WTC11 (cell line): ENCODE data around the gene SRMS. TPM values are rescaled to one million over a fixed set of nuclear protein-coding genes. Genes with fewer than 3 reads are reported as not detected.

ENCODE experiments used
- ATAC-seq: fragments of 200-7000 bp; cut with Tn5 transposase; 2 replicates; pipeline ENCODE4 v1.10.0; 2021; ENCODE audit warnings: mild to moderate bottlenecking, moderate library complexity
- CTCF ChIA-PET: fragments of 300-600 bp; sonication (Branson Sonifier 250); formaldehyde crosslinking; loops from one replicate; lab custom pipeline; 2021; ENCODE audit warnings: antibody characterized with exemption; lab: Charles Lee
- POLR2A ChIA-PET: fragments of 350-600 bp; sonication (Branson Sonifier 250); formaldehyde crosslinking; loops from one replicate; lab custom pipeline; 2021; ENCODE audit warnings: antibody characterized with exemption; lab: Charles Lee
- DNase-seq: peaks from one replicate; pipeline ENCODE4 v3.0.0; 2021; ENCODE audit warnings: low spot score
- H3K27ac Mint-ChIP-seq: 2 replicates; pipeline ENCODE4 v1.8.0; 2021; ENCODE audit warnings: mixed read lengths
- H3K27me3 Mint-ChIP-seq: 2 replicates; pipeline ENCODE4 v1.8.0; 2021; ENCODE audit warnings: low read depth, mild to moderate bottlenecking, moderate library complexity, mixed read lengths
- H3K36me3 Mint-ChIP-seq: 2 replicates; pipeline ENCODE4 v1.8.0; 2021; ENCODE audit warnings: mixed read lengths
- H3K4me1 Mint-ChIP-seq: 2 replicates; pipeline ENCODE4 v1.8.0; 2022; ENCODE audit warnings: mixed read lengths
- H3K4me3 Mint-ChIP-seq: 2 replicates; pipeline ENCODE4 v1.8.0; 2021; ENCODE audit warnings: mild to moderate bottlenecking, moderate library complexity, mixed read lengths
- H3K9me3 Mint-ChIP-seq: 2 replicates; pipeline ENCODE4 v1.8.0; 2021; ENCODE audit warnings: mixed read lengths
- CREB1 ChIP-seq: sonication (generic); formaldehyde crosslinking; IDR thresholded peaks from 2 replicates; pipeline ENCODE4 v1.8.0; 2023; ENCODE audit warnings: mild to moderate bottlenecking, missing genetic modification reagents
- CREM ChIP-seq: sonication (generic); formaldehyde crosslinking; IDR thresholded peaks from 2 replicates; pipeline ENCODE4 v1.8.1; 2022; ENCODE audit warnings: mild to moderate bottlenecking, missing genetic modification reagents, moderate library complexity
- EMX1 ChIP-seq: fragments of 250-450 bp; sonication (Bioruptor Pico); IDR thresholded peaks from 2 replicates; pipeline ENCODE4 v1.8.0; 2021; ENCODE audit warnings: mild to moderate bottlenecking
- IRF1 ChIP-seq: sonication (generic); formaldehyde crosslinking; IDR thresholded peaks from 2 replicates; pipeline ENCODE4 v1.8.0; 2023; ENCODE audit warnings: missing genetic modification reagents
- PREB ChIP-seq: sonication (generic); formaldehyde crosslinking; IDR thresholded peaks from 2 replicates; pipeline ENCODE4 v1.8.1; 2022; ENCODE audit warnings: mild to moderate bottlenecking, missing genetic modification reagents, moderate library complexity, borderline replicate concordance
- RORB ChIP-seq: fragments of 250-450 bp; sonication (Bioruptor Pico); IDR thresholded peaks from 2 replicates; pipeline ENCODE4 v1.9.0; 2021; ENCODE audit warnings: mild to moderate bottlenecking
- SP1 ChIP-seq: sonication (generic); formaldehyde crosslinking; conservative IDR thresholded peaks from 2 replicates; pipeline ENCODE4 v1.8.1; 2022; ENCODE audit warnings: missing genetic modification reagents
- STAT6 ChIP-seq: sonication (generic); formaldehyde crosslinking; conservative IDR thresholded peaks from 2 replicates; pipeline ENCODE4 v1.8.1; 2023; ENCODE audit warnings: mild to moderate bottlenecking, low read depth, missing genetic modification reagents, moderate library complexity
- TP53 ChIP-seq: sonication (generic); formaldehyde crosslinking; IDR thresholded peaks from 2 replicates; pipeline ENCODE4 v1.8.1; 2023; ENCODE audit warnings: mild to moderate bottlenecking, missing genetic modification reagents
- ZNF121 ChIP-seq: sonication (generic); formaldehyde crosslinking; IDR thresholded peaks from 2 replicates; pipeline ENCODE4 v1.8.0; 2023; ENCODE audit warnings: missing genetic modification reagents
- ZNF263 ChIP-seq: sonication (generic); formaldehyde crosslinking; IDR thresholded peaks from 2 replicates; pipeline ENCODE4 v1.8.1; 2022; ENCODE audit warnings: low read depth, mild to moderate bottlenecking, moderate library complexity, missing genetic modification reagents
- ZNF671 ChIP-seq: fragments of 250-450 bp; sonication (Bioruptor Pico); IDR thresholded peaks from 2 replicates; pipeline ENCODE4 v1.8.0; 2021; ENCODE audit warnings: mild to moderate bottlenecking
- total RNA-seq: library from RNA; stranded (reverse); gene quantifications from 3 replicates; pipeline ENCODE4 v1.2.3, GENCODE V29; 2021
- TF ChIP-seq, protein P1 (sequence below): sonication (generic); formaldehyde crosslinking; IDR thresholded peaks from 2 replicates; pipeline ENCODE4 v1.8.1; 2022; ENCODE audit warnings: low read depth, mild to moderate bottlenecking, moderate library complexity, missing genetic modification reagents, borderline replicate concordance
- TF ChIP-seq, protein P2 (sequence below): sonication (generic); formaldehyde crosslinking; IDR thresholded peaks from 2 replicates; pipeline ENCODE4 v1.8.0; 2023; ENCODE audit warnings: missing genetic modification reagents, mild to moderate bottlenecking, borderline replicate concordance
- TF ChIP-seq, protein P3 (sequence below): fragments of 250-450 bp; sonication (Bioruptor Pico); IDR thresholded peaks from 2 replicates; pipeline ENCODE4 v1.8.0; 2021; ENCODE audit warnings: mild to moderate bottlenecking
- TF ChIP-seq, protein P4 (sequence below): sonication (generic); formaldehyde crosslinking; IDR thresholded peaks from 2 replicates; pipeline ENCODE4 v1.8.1; 2022; ENCODE audit warnings: missing genetic modification reagents, borderline replicate concordance

Gene SRMS
- total RNA-seq, 1 experiment from 2014 or later = 0.26 TPM

- H3K27ac Mint-ChIP-seq = no peak overlapping the region
- ATAC-seq = no peak
- no peak overlapping the region for H3K4me3 Mint-ChIP-seq
- CTCF ChIA-PET = interaction anchor here (2.4 kb wide), 1 partner anchor 29 kb away, joined by 8 read pairs; no protein-coding TSS in a partner anchor
- H3K36me3 Mint-ChIP-seq = peaks cover 21% of the 10 kb centered on the region
- POLR2A ChIA-PET = no interaction called here
- no peak for DNase-seq
- 0 out of 2 replicates have a peak, but pooled peaks cover 2% of the 10 kb centered on the region for H3K4me1 Mint-ChIP-seq
- TF ChIP-seq, protein P1, sequence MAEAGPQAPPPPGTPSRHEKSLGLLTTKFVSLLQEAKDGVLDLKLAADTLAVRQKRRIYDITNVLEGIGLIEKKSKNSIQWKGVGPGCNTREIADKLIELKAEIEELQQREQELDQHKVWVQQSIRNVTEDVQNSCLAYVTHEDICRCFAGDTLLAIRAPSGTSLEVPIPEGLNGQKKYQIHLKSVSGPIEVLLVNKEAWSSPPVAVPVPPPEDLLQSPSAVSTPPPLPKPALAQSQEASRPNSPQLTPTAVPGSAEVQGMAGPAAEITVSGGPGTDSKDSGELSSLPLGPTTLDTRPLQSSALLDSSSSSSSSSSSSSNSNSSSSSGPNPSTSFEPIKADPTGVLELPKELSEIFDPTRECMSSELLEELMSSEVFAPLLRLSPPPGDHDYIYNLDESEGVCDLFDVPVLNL (CRISPR knock-in tag) = no peak
- no peak for TF ChIP-seq CREM
- no peak for TF ChIP-seq STAT6
- TF ChIP-seq ZNF671 (CRISPR knock-in tag) = no peak
- TF ChIP-seq ZNF121 = no peak
- no peak for TF ChIP-seq EMX1 (CRISPR knock-in tag)
- peaks cover 8% of the 10 kb centered on the region; the same call in 1 of the 2 replicates for H3K9me3 Mint-ChIP-seq
- H3K27me3 Mint-ChIP-seq = peaks cover 3% of the 10 kb centered on the region; the same call in 1 of the 2 replicates
Observed at GRCh38 chr20:63525971-63526370, 21.6 kb downstream of the SRMS start.

DNA sequence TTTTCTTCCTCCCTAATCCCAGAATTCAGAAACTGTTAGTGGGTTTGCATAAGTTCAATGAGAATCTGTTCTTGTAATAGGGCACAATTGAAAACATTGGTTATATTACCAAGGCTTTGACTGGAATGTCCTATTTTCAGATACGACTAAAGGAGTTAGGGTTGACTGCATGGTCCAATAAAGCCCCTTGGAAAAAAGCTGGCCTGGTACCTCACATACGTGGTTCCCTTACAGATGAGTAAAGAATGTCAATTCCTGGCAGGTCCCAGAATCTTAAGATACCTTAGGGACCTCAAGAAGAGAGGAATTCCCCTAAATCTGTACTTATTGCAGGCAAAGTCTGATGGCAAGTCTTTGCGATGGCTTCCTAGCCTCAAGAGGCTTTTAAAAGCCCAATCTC is 22.4 kb downstream of the SRMS start:
- H3K36me3 Mint-ChIP-seq = peaks cover 21% of the 10 kb centered on the region
- TF ChIP-seq TP53 (CRISPR knock-in tag) = no peak
- TF ChIP-seq, protein P2, sequence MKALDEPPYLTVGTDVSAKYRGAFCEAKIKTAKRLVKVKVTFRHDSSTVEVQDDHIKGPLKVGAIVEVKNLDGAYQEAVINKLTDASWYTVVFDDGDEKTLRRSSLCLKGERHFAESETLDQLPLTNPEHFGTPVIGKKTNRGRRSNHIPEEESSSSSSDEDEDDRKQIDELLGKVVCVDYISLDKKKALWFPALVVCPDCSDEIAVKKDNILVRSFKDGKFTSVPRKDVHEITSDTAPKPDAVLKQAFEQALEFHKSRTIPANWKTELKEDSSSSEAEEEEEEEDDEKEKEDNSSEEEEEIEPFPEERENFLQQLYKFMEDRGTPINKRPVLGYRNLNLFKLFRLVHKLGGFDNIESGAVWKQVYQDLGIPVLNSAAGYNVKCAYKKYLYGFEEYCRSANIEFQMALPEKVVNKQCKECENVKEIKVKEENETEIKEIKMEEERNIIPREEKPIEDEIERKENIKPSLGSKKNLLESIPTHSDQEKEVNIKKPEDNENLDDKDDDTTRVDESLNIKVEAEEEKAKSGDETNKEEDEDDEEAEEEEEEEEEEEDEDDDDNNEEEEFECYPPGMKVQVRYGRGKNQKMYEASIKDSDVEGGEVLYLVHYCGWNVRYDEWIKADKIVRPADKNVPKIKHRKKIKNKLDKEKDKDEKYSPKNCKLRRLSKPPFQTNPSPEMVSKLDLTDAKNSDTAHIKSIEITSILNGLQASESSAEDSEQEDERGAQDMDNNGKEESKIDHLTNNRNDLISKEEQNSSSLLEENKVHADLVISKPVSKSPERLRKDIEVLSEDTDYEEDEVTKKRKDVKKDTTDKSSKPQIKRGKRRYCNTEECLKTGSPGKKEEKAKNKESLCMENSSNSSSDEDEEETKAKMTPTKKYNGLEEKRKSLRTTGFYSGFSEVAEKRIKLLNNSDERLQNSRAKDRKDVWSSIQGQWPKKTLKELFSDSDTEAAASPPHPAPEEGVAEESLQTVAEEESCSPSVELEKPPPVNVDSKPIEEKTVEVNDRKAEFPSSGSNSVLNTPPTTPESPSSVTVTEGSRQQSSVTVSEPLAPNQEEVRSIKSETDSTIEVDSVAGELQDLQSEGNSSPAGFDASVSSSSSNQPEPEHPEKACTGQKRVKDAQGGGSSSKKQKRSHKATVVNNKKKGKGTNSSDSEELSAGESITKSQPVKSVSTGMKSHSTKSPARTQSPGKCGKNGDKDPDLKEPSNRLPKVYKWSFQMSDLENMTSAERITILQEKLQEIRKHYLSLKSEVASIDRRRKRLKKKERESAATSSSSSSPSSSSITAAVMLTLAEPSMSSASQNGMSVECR (CRISPR knock-in tag) = no peak
- no peak for TF ChIP-seq RORB (CRISPR knock-in tag)
- TF ChIP-seq ZNF263 (CRISPR knock-in tag) = no peak
- no peak for TF ChIP-seq SP1
- TF ChIP-seq, protein P3, sequence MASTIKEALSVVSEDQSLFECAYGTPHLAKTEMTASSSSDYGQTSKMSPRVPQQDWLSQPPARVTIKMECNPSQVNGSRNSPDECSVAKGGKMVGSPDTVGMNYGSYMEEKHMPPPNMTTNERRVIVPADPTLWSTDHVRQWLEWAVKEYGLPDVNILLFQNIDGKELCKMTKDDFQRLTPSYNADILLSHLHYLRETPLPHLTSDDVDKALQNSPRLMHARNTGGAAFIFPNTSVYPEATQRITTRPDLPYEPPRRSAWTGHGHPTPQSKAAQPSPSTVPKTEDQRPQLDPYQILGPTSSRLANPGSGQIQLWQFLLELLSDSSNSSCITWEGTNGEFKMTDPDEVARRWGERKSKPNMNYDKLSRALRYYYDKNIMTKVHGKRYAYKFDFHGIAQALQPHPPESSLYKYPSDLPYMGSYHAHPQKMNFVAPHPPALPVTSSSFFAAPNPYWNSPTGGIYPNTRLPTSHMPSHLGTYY (CRISPR knock-in tag) = no peak
- TF ChIP-seq CREB1 (CRISPR knock-in tag) = no peak
- TF ChIP-seq IRF1 (CRISPR knock-in tag) = no peak
- TF ChIP-seq, protein P4, sequence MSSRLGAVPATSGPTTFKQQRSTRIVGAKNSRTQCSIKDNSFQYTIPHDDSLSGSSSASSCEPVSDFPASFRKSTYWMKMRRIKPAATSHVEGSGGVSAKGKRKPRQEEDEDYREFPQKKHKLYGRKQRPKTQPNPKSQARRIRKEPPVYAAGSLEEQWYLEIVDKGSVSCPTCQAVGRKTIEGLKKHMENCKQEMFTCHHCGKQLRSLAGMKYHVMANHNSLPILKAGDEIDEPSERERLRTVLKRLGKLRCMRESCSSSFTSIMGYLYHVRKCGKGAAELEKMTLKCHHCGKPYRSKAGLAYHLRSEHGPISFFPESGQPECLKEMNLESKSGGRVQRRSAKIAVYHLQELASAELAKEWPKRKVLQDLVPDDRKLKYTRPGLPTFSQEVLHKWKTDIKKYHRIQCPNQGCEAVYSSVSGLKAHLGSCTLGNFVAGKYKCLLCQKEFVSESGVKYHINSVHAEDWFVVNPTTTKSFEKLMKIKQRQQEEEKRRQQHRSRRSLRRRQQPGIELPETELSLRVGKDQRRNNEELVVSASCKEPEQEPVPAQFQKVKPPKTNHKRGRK = no peak
- no peak for TF ChIP-seq PREB (CRISPR knock-in tag)
- TF ChIP-seq, all 79 proteins: peak for 0
- H3K27ac Mint-ChIP-seq = no peak overlapping the region
- H3K4me1 Mint-ChIP-seq = 0 out of 2 replicates have a peak, but pooled peaks cover 2% of the 10 kb centered on the region
- ChIA-PET POLR2A (no interaction called here), CTCF (interaction anchor here (2.4 kb wide), 1 partner anchor 28 kb away, joined by 8 read pairs; no protein-coding TSS in a partner anchor)
- H3K9me3 Mint-ChIP-seq = peaks cover 8% of the 10 kb centered on the region; the same call in 1 of the 2 replicates
- H3K4me3 Mint-ChIP-seq = no peak overlapping the region
- ATAC-seq = no peak
- DNase-seq = no peak
- peaks cover 3% of the 10 kb centered on the region; the same call in 1 of the 2 replicates for H3K27me3 Mint-ChIP-seq
